ENCODE results near the gene E2F7. TPM values are rescaled to one million over a fixed set of nuclear protein-coding genes. Genes with fewer than 3 reads are reported as not detected.

Gene E2F7
- total and polyA plus RNA-seq, 2 of the 13 experiments (the other 11 are each of a cell fraction or from before 2014, with no cell fraction given) = 1.7 to 7.3 TPM

DNA sequence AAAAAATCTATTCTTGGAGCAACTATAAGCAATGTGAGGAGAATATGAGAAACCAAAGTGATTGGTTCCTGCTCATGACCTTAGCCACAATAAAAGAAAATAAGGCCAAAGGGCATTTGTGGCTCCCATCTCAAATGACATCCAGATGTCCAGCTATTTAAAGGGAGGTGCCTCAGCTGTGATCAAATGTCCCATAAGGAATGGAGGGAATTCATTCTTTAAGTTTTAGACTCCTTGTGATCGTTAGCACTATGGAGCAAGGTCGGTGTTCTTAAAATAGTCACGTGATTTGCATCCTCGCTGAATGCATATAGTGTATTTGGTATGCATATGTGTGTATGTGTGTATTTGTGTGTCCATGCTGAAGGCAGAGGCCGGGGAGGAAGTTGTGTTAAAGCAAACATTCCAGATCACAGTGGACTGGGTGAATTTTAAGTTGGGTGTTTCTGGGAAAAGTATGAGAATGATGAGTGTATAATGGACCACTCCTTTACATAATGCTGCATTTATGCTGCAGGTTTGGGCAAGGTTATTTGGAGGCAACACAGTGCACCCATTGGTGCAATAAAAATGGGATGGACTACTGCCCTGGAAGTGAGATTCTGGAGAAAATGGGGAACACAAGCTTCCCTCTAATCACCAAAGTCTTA, 5.6 kb upstream of the E2F7 start:
- Histone ChIP-seq H2AFZ (ENCODE audit: low read length) (no peak overlapping the region), H3K36me3 (replicated peaks in 1 of 2; ENCODE audit: control insufficient read depth in 1 of 2, insufficient read depth in 2 of 2, low read length in 2 of 2) (no peaks in the 10 kb centered on the region), H3K9me3 (ENCODE audit: low read length) (no peaks in the 10 kb centered on the region; the same call in 1 of the 2 replicates), H3K27ac (ENCODE audit: extremely low read length, insufficient read depth, low read length) (no peak overlapping the region), H4K20me1 (ENCODE audit: insufficient read depth, low read length) (no peaks in the 10 kb centered on the region), H3K27me3 (ENCODE audit: control insufficient read depth in 1 of 2, insufficient read depth in 2 of 2, low read length in 2 of 2) (no peaks in the 10 kb centered on the region; a peak in 1 of 5 replicates), H3K4me2 (ENCODE audit: low read depth, low read length) (no peak overlapping the region), H3K4me3 (replicated peaks in 1 of 3; ENCODE audit: insufficient read depth in 1 of 3, low read depth in 2 of 3, low read length in 3 of 3) (no peak overlapping the region), H3K4me1 (ENCODE audit: insufficient read depth, low read length) (peaks cover 7% of the 10 kb centered on the region; the same call in 1 of the 2 replicates), H3K9ac (ENCODE audit: insufficient read depth, low read depth, low read length) (no peak overlapping the region), H3K79me2 (ENCODE audit: insufficient read depth, low read length) (no peaks in the 10 kb centered on the region)
- no peak for TF ChIP-seq IRF2 (CRISPR knock-in tag; IDR thresholded peaks at IDR 0.05)
- peak; percentile 80 for TF ChIP-seq RAD51 (IDR thresholded peaks at IDR 0.05; ENCODE audit: borderline replicate concordance)
- WGBS (ENCODE audit: low lambda C conversion rate) = 7% methylated on average over 5 of the region's 5 CpGs
- CTCF ChIA-PET (ENCODE audit: low intra/inter-chr PET ratio, low total read pairs) = no interaction called here
- FAIRE-seq = no peak
- DNase-seq (ENCODE audit: low spot score) = no peak
- no peak for ATAC-seq
- intact Hi-C loops (cut with micrococcal nuclease; ENCODE audit: unreplicated experiment) (no loop called here), in situ Hi-C loops (cut with HindIII; ENCODE audit: extremely low pct_ligation_motif_present, low pct_unique_long_range_greater_than_20kb) (no loop called here)
- POLR2A ChIA-PET = no interaction called here
- no TSS peak for BruUV-seq (replicated peaks)

DNA sequence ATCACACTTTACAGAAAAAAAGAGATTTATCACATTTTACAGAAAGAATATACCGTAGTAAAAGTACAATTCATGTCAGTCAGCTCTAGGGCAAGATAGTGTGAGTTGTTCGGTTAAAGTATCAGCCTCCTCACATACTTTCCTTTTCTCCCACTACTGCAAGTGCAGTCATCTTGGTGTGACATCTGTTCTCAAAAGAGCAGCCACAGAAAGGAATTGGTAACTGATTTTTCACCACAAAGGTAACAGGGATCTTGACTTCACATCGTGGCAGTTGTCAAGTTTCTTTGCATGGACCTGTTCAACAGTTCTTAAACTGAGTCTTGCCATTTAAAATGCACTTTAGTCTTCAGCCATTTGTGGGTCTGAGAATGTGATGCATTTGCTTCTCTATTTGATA, 5.0 kb upstream of the E2F7 start:
- in situ Hi-C loops (cut with HindIII; ENCODE audit: extremely low pct_ligation_motif_present, low pct_unique_long_range_greater_than_20kb) = no loop called here
- no peak for DNase-seq (ENCODE audit: low spot score)
- no TSS peak for BruUV-seq (replicated peaks)

More for the DNA sequence above, 5.0 kb upstream of the E2F7 start:
- Histone ChIP-seq H3K79me2 (ENCODE audit: insufficient read depth, low read length) (no peaks in the 10 kb centered on the region), H3K27ac (ENCODE audit: extremely low read length, insufficient read depth, low read length) (no peak overlapping the region), H3K4me3 (replicated peaks in 1 of 3; ENCODE audit: insufficient read depth in 1 of 3, low read depth in 2 of 3, low read length in 3 of 3) (no peak overlapping the region), H3K4me2 (ENCODE audit: low read depth, low read length) (no peak overlapping the region), H3K36me3 (replicated peaks in 1 of 2; ENCODE audit: control insufficient read depth in 1 of 2, insufficient read depth in 2 of 2, low read length in 2 of 2) (no peaks in the 10 kb centered on the region), H3K4me1 (ENCODE audit: insufficient read depth, low read length) (peaks cover 8% of the 10 kb centered on the region; the same call in 1 of the 2 replicates), H2AFZ (ENCODE audit: low read length) (no peak overlapping the region), H4K20me1 (ENCODE audit: insufficient read depth, low read length) (no peaks in the 10 kb centered on the region), H3K9ac (ENCODE audit: insufficient read depth, low read depth, low read length) (no peak overlapping the region), H3K27me3 (ENCODE audit: control insufficient read depth in 1 of 2, insufficient read depth in 2 of 2, low read length in 2 of 2) (no peaks in the 10 kb centered on the region; a peak in 1 of 5 replicates), H3K9me3 (ENCODE audit: low read length) (no peaks in the 10 kb centered on the region; the same call in 1 of the 2 replicates)
- intact Hi-C loops (cut with micrococcal nuclease; ENCODE audit: unreplicated experiment) = no loop called here
- ChIA-PET CTCF (ENCODE audit: low intra/inter-chr PET ratio, low total read pairs) (no interaction called here), POLR2A (no interaction called here)
- WGBS (ENCODE audit: low lambda C conversion rate) = 14% methylated on average over 3 of the region's 3 CpGs
- FAIRE-seq (no peak), ATAC-seq (no peak)
- no peak for TF ChIP-seq KLF15 (CRISPR knock-in tag; IDR thresholded peaks at IDR 0.05; ENCODE audit: borderline replicate concordance)
- TF ChIP-seq ZNF616 (CRISPR knock-in tag; IDR thresholded peaks at IDR 0.05; ENCODE audit: low read depth) = no peak
- TF ChIP-seq ZNF850 (CRISPR knock-in tag; conservative IDR thresholded peaks at IDR 0.05) = no peak
- TF ChIP-seq, protein P1, sequence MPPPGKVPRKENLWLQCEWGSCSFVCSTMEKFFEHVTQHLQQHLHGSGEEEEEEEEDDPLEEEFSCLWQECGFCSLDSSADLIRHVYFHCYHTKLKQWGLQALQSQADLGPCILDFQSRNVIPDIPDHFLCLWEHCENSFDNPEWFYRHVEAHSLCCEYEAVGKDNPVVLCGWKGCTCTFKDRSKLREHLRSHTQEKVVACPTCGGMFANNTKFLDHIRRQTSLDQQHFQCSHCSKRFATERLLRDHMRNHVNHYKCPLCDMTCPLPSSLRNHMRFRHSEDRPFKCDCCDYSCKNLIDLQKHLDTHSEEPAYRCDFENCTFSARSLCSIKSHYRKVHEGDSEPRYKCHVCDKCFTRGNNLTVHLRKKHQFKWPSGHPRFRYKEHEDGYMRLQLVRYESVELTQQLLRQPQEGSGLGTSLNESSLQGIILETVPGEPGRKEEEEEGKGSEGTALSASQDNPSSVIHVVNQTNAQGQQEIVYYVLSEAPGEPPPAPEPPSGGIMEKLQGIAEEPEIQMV (CRISPR knock-in tag; IDR thresholded peaks at IDR 0.05; ENCODE audit: low read depth) = no peak
- TF ChIP-seq, protein P2, sequence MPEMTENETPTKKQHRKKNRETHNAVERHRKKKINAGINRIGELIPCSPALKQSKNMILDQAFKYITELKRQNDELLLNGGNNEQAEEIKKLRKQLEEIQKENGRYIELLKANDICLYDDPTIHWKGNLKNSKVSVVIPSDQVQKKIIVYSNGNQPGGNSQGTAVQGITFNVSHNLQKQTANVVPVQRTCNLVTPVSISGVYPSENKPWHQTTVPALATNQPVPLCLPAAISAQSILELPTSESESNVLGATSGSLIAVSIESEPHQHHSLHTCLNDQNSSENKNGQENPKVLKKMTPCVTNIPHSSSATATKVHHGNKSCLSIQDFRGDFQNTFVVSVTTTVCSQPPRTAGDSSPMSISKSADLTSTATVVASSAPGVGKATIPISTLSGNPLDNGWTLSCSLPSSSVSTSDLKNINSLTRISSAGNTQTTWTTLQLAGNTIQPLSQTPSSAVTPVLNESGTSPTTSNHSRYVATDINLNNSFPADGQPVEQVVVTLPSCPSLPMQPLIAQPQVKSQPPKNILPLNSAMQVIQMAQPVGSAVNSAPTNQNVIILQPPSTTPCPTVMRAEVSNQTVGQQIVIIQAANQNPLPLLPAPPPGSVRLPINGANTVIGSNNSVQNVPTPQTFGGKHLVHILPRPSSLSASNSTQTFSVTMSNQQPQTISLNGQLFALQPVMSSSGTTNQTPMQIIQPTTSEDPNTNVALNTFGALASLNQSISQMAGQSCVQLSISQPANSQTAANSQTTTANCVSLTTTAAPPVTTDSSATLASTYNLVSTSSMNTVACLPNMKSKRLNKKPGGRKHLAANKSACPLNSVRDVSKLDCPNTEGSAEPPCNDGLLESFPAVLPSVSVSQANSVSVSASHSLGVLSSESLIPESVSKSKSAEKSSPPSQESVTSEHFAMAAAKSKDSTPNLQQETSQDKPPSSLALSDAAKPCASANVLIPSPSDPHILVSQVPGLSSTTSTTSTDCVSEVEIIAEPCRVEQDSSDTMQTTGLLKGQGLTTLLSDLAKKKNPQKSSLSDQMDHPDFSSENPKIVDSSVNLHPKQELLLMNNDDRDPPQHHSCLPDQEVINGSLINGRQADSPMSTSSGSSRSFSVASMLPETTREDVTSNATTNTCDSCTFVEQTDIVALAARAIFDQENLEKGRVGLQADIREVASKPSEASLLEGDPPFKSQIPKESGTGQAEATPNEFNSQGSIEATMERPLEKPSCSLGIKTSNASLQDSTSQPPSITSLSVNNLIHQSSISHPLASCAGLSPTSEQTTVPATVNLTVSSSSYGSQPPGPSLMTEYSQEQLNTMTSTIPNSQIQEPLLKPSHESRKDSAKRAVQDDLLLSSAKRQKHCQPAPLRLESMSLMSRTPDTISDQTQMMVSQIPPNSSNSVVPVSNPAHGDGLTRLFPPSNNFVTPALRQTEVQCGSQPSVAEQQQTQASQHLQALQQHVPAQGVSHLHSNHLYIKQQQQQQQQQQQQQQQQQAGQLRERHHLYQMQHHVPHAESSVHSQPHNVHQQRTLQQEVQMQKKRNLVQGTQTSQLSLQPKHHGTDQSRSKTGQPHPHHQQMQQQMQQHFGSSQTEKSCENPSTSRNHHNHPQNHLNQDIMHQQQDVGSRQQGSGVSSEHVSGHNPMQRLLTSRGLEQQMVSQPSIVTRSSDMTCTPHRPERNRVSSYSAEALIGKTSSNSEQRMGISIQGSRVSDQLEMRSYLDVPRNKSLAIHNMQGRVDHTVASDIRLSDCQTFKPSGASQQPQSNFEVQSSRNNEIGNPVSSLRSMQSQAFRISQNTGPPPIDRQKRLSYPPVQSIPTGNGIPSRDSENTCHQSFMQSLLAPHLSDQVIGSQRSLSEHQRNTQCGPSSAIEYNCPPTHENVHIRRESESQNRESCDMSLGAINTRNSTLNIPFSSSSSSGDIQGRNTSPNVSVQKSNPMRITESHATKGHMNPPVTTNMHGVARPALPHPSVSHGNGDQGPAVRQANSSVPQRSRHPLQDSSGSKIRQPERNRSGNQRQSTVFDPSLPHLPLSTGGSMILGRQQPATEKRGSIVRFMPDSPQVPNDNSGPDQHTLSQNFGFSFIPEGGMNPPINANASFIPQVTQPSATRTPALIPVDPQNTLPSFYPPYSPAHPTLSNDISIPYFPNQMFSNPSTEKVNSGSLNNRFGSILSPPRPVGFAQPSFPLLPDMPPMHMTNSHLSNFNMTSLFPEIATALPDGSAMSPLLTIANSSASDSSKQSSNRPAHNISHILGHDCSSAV (CRISPR knock-in tag; IDR thresholded peaks at IDR 0.05; ENCODE audit: borderline replicate concordance) = no peak
